Measurements from ENCODE around the gene TACC2. TPM values are rescaled to one million over a fixed set of nuclear protein-coding genes. Genes with fewer than 3 reads are reported as not detected.
A peak's percentile ranks its signal among the peaks of the same experiment; 100 is the strongest.

TACC2 gene
- total RNA-seq, 2 experiments from 2014 or later, result not detected

DNA sequence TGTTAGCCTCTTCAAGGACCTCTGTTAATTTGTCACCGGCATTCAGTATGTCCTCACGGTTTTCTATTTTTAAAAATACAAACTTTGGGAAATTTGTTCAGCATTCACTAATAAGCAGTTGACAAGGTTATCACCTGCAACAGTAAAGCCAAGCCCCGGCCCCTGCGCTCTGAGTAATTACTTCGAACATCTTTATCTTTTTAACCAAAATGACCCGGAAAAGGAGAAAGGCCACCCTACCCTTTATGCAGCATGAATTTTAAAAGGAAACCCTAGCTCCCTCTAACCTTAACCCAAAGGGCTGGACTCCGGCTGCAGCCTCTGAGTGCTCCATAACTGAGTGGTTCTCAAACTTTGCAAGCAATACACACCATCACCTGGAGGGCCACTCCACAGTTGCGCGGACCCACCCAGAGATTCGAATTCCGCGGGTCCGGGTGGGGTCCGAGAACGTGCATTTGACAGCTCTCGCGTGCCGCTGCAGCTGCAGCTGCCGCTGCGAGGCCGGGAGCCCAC is 14.9 kb upstream of the TACC2 start:
- DNase-seq (peak in 2 of 14 experiments; percentile 1 to 4), ATAC-seq (ENCODE audit: poor library complexity) (peak; percentile 6)
- Mint-ChIP-seq H3K9me3 (no peaks in the 10 kb centered on the region), H3K36me3 (ENCODE audit: low read depth) (peaks cover 35% of the 10 kb centered on the region), H3K4me1 (ENCODE audit: low read depth) (peaks cover 19% of the 10 kb centered on the region), H3K27ac (peak overlapping the region; percentile 36), H3K27me3 (no peaks in the 10 kb centered on the region), H3K4me3 (peak overlapping the region; percentile 87)
- no peaks in the 10 kb centered on the region for H3K27me3 ChIP-seq (ENCODE audit: control insufficient read depth in 1 of 2, insufficient read depth in 2 of 2, low read length in 2 of 2)
- TF ChIP-seq, protein P1, sequence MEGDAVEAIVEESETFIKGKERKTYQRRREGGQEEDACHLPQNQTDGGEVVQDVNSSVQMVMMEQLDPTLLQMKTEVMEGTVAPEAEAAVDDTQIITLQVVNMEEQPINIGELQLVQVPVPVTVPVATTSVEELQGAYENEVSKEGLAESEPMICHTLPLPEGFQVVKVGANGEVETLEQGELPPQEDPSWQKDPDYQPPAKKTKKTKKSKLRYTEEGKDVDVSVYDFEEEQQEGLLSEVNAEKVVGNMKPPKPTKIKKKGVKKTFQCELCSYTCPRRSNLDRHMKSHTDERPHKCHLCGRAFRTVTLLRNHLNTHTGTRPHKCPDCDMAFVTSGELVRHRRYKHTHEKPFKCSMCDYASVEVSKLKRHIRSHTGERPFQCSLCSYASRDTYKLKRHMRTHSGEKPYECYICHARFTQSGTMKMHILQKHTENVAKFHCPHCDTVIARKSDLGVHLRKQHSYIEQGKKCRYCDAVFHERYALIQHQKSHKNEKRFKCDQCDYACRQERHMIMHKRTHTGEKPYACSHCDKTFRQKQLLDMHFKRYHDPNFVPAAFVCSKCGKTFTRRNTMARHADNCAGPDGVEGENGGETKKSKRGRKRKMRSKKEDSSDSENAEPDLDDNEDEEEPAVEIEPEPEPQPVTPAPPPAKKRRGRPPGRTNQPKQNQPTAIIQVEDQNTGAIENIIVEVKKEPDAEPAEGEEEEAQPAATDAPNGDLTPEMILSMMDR (IDR thresholded peaks at IDR 0.05), result no peak
- no peak overlapping the region for H3K27ac ChIP-seq (ENCODE audit: low read depth in 1 of 2, low read length in 2 of 2)
- POLR2A ChIA-PET, result interaction anchor here (2.4 kb wide), 1 partner anchor 46 kb away, joined by 9 read pairs; the partner anchor contains the start of gene ATE1
- CTCF ChIA-PET, result interaction anchor here (0.6 kb wide), 1 partner anchor 400 kb away, joined by 3 read pairs; the partner anchor contains the start of gene PLEKHA1
- intact Hi-C loops (cut with DNase I, micrococcal nuclease), result loop anchor here in 1 of 2 experiments (10.0 kb wide), 2 partner anchors 401 to 1041 kb away; partner anchors contain the start of gene PLEKHA1
- peaks cover 21% of the 10 kb centered on the region for H3K4me1 ChIP-seq (ENCODE audit: insufficient read depth, low read length)
- peaks cover 17% of the 10 kb centered on the region for H3K36me3 ChIP-seq (ENCODE audit: insufficient read depth, low read length)
- peak overlapping the region; percentile 63 for H3K4me3 ChIP-seq (ENCODE audit: low read length)
- peaks cover 0 to 4% of the 10 kb centered on the region in 2 experiments for H3K9me3 ChIP-seq (ENCODE audit: control insufficient read depth in 1 of 2, insufficient read depth in 1 of 2, low read length in 2 of 2)

GRCh38 chr10:121974535-121975294 is 14.2 kb upstream of the TACC2 start, which contains the start of gene NSMCE4A:
TSS of gene NSMCE4A (minus strand) at chr10:121975217. CDS start at chr10:121975165, 52 bp downstream.
- peak within 1 kb of the TSS; percentile 63 for H3K4me3 ChIP-seq (ENCODE audit: low read length)

More at GRCh38 chr10:121974535-121975294, 14.2 kb upstream of the TACC2 start, which contains the start of gene NSMCE4A:
- H3K9me3 Mint-ChIP-seq, result no peaks in the 10 kb centered on the region
- TF ChIP-seq, protein P1 (IDR thresholded peaks at IDR 0.05), result no peak
- H3K27me3 ChIP-seq (ENCODE audit: control insufficient read depth in 1 of 2, insufficient read depth in 2 of 2, low read length in 2 of 2), result no peaks in the 10 kb centered on the region
- peak within 1 kb of the TSS; percentile 36 for H3K27ac Mint-ChIP-seq
- no peaks in the 10 kb centered on the region for H3K27me3 Mint-ChIP-seq
- H3K4me3 Mint-ChIP-seq, result peak within 1 kb of the TSS; percentile 87
- POLR2A ChIA-PET, result interaction anchor here (2.4 kb wide), 1 partner anchor 46 kb away, joined by 9 read pairs; the partner anchor contains the start of gene ATE1
- DNase-seq (peak; percentile 49 to 83 (median 66)), ATAC-seq (ENCODE audit: poor library complexity) (peak; percentile 85)
- peak within 1 kb of the TSS; percentile 31 to 40 for H3K27ac ChIP-seq (ENCODE audit: low read depth in 1 of 2, low read length in 2 of 2)
- intact Hi-C loops (cut with DNase I, micrococcal nuclease), result loop anchor here in 1 of 2 experiments (1.0 to 10.0 kb wide), 3 partner anchors 46 to 1040 kb away; partner anchors contain the start of genes ATE1 and PLEKHA1
- peaks cover 19% of the 10 kb centered on the region for H3K4me1 Mint-ChIP-seq (ENCODE audit: low read depth)
- H3K36me3 ChIP-seq (ENCODE audit: insufficient read depth, low read length), result peaks cover 15% of the 10 kb centered on the region
- CTCF ChIA-PET, result interaction anchor here (0.6 kb wide), 1 partner anchor 399 kb away, joined by 3 read pairs; the partner anchor contains the start of gene PLEKHA1
- H3K9me3 ChIP-seq (ENCODE audit: control insufficient read depth in 1 of 2, insufficient read depth in 1 of 2, low read length in 2 of 2), result peaks cover 0 to 4% of the 10 kb centered on the region in 2 experiments
- peaks cover 21% of the 10 kb centered on the region for H3K4me1 ChIP-seq (ENCODE audit: insufficient read depth, low read length)
- peaks cover 30% of the 10 kb centered on the region for H3K36me3 Mint-ChIP-seq (ENCODE audit: low read depth)
